NCI-H510A treated with DMSO at 0.1 percent for 48 hours (cell line): ENCODE results near the gene GATA1.
"Not testable (repeated sequence)": the region's sequence is repeated elsewhere in the genome, so short reads cannot be mapped to it uniquely, and the experiment has no call there.

Source experiments
- DNase-seq: peaks from one replicate; lab custom pipeline; 2025; lab: John Stamatoyannopoulos, UW

Gene GATA1

DNA sequence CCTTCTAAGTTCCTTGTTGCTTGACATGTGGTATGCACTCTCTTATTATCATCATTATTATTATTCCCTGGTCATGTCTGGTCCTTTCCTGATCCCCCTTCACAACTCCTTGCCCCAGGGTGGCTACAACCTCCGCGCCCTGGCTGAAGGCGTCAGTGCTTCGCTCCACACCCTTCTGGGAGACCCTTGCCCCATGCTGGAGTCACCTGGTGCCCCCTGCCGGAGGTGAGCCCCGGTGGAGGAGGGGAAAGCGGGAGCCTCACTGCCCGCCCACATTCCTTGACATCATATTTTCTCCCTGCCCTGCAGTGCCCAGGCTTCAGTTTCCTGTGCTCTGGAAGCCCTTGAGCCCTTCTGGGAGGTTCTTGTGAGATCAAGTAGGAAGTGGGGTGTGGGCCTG is 28.9 kb downstream of the GATA1 start:
- no peak for DNase-seq

GRCh38 chrX:48816014-48816810 is 29.8 kb downstream of the GATA1 start:
- DNase-seq = no peak

GRCh38 chrX:48818098-48818497 is 31.7 kb downstream of the GATA1 start:
- no peak for DNase-seq

GRCh38 chrX:48818866-48819265 is 32.5 kb downstream of the GATA1 start:
- DNase-seq = no peak

- not testable (repeated sequence) for DNase-seq
Measured at GRCh38 chrX:48819394-48819793, 33.0 kb downstream of the GATA1 start.

- no peak for DNase-seq
Measured at GRCh38 chrX:48823053-48823452, 36.7 kb downstream of the GATA1 start.

GRCh38 chrX:48824066-48824465 is 37.7 kb downstream of the GATA1 start:
- DNase-seq = no peak

DNA sequence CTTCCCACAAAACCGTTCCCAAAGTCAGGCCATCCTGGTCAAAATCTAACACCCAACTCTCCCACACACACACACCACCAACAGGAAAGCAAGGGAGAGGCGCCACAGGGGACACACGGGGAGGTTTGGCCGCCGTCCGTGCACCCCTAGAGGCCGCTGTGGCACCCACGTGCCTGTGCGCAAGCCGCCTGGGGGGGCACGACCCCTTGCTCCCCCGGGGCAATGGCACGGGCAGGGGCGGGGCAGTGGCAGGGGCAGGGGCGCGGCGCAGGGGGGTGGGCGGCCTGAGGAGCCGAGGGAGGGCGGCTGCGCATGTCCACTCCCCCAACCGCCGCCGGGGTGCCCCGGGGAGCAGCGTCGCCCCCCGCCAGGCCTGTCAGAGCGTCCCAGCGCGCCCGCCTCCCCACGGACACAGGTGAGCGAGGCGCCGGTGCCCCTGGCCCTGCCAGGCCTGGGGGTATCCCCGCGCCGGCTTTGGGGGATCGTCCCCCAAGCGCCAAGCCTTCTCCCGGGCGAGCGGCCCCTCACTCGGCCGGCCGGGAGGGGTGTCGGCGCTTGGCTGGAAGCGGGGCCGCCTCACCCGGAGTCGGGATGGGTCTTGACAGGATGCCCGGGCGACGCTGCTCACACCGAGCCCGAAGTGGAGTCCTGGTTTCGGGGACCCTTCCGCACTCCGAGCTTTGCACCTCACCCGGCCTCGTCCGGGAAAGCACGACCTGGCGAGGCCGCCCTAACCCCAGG is 39.9 kb downstream of the GATA1 start, which contains the start of gene ERAS:
ERAS (plus strand) TSS at position 379 of the 741 bp plus-strand sequence. CDS start 2,611 bp downstream, outside the sequence.
- no peak for DNase-seq

GRCh38 chrX:48826876-48827653 is 40.7 kb downstream of the GATA1 start:
- DNase-seq = no peak

- no peak for DNase-seq
Measured at GRCh38 chrX:48827654-48827968, 41.2 kb downstream of the GATA1 start.

GRCh38 chrX:48829016-48829735 is 42.8 kb downstream of the GATA1 start:
- no peak for DNase-seq

DNA sequence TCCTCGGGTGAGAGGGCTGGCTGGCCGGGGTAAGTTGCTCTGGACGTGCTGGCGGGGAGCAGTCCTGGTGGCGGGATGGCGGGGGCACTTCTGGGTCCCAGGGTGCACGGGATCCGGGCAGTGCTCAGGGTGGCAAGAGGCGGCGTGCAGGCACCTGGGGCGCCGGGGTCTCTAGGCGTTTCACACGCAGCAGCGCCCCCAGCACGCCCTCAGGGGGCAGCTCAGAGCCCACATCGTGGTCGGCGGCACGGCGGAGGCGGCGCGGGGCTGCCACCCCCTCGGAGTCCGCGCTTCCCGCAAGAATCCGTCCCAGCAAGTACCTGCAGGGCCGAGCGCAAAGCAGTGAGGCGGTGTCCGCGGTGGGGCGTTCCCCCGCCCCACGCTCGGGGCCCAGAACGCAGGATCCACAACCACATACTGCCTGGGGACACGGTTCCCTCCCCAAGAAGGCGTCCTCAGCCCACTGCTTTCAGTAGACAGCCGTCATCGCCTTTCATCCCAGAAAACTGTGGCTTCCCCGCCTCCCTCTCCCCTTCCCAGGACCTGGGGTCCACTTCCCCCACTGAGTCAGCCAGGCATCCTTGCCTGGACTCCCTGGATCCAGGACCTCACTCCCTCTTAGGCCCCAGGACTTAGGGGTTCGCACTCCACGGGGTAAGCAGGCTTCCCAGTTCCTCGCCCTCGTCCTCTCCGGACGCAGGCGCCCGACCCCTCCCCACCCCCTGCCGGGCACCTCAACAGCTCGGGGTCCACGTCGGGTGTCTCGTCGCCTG is 44.9 kb downstream of the GATA1 start:
- no peak for DNase-seq

DNA sequence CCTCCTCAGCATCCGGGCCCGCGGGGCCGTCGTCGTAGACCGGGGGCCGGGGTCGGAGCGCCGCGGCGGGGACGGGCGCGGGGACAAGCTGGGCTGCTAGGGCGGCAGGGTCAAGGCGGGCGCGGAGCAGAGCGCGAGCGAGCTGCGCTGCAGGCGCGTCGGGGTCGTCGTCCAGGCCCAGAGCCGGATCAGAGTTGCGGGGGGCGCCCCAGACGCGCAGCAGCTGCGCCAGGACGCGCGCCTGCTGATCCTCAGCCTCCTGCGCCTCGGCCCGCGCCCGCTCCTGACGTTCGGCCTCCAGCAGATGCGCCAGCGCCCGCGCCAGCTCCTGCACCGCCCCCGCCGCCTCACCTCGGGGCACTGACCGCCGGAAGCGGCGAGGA is 45.5 kb downstream of the GATA1 start:
- no peak for DNase-seq

- no peak for DNase-seq
Measured at GRCh38 chrX:48833542-48834138, 47.2 kb downstream of the GATA1 start.

DNA sequence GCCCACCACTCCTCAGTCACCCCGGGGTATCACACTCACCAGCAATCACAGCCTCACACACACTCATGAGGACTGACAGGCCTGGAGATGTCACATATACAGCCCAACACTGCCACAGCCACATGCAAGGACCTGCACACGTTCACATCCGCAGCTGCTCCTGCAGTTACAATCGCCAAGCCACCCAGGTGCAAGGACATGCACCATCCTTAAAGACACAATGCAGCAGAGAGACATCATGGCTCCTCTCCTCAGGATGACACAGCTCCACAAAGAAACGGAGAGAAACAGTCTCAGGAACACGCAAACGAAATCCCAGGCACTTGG is 48.0 kb downstream of the GATA1 start:
- no peak for DNase-seq

- no peak for DNase-seq
Measured at GRCh38 chrX:48835524-48836329, 49.3 kb downstream of the GATA1 start, which contains the start of gene PCSK1N. Gene PCSK1N, minus strand, starts transcription at chrX:48835610. Its CDS starts 78 bp downstream, at chrX:48835532.

DNA sequence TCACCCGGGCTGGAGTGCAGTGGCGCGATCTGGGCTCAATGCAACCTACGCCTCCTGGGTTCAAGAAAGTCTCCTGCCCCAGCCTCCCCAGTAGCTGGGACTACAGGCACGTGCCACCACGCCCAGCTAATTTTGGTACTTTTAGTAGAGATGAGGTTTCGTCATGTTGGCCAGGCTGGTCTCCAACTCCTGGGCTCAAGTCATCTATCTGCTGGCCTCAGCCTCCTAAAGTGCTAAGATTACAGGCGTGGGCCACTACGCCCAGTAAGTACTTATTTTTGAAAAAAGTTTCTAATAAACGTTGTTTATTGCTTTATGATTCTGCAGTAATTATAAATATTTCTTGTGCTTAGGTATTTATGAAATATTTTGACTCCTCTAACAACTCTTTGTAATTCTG is 53.3 kb downstream of the GATA1 start:
- DNase-seq = no peak
